ENCODE measurements around the gene KDELR3. TPM values are rescaled to one million over a fixed set of nuclear protein-coding genes. Genes with fewer than 3 reads are reported as not detected.

Gene KDELR3
- total and polyA plus RNA-seq, 12 donors, result 3.7 to 18.0 (median 8.7) TPM

GRCh38 chr22:38471237-38471636 lies 3.3 kb downstream of the KDELR3 start:
- H3K9me3 ChIP-seq (replicated peaks in 1 of 3), result no peaks in the 10 kb centered on the region
- no peaks in the 10 kb centered on the region for H3K36me3 ChIP-seq (replicated peaks in 1 of 2)
- no peak overlapping the region for H3K27ac ChIP-seq
- intact Hi-C loops (cut with DNase I), result no loop called here
- no peak overlapping the region for H3K4me3 ChIP-seq
- peaks cover 0 to 11% of the 10 kb centered on the region in 2 donors for H3K4me1 ChIP-seq (replicated peaks in 1 of 2)
- TF ChIP-seq, protein P1, sequence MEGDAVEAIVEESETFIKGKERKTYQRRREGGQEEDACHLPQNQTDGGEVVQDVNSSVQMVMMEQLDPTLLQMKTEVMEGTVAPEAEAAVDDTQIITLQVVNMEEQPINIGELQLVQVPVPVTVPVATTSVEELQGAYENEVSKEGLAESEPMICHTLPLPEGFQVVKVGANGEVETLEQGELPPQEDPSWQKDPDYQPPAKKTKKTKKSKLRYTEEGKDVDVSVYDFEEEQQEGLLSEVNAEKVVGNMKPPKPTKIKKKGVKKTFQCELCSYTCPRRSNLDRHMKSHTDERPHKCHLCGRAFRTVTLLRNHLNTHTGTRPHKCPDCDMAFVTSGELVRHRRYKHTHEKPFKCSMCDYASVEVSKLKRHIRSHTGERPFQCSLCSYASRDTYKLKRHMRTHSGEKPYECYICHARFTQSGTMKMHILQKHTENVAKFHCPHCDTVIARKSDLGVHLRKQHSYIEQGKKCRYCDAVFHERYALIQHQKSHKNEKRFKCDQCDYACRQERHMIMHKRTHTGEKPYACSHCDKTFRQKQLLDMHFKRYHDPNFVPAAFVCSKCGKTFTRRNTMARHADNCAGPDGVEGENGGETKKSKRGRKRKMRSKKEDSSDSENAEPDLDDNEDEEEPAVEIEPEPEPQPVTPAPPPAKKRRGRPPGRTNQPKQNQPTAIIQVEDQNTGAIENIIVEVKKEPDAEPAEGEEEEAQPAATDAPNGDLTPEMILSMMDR (IDR thresholded peaks at IDR 0.05), result no peak
- TF ChIP-seq POLR2A (IDR thresholded peaks at IDR 0.05), result no peak
- 86 to 90% (median 86%) methylated on average over 6 to 11 of the region's 11 CpGs for WGBS, 4 donors
- no peak for DNase-seq
- peaks cover 3% of the 10 kb centered on the region for H3K27me3 ChIP-seq

DNA sequence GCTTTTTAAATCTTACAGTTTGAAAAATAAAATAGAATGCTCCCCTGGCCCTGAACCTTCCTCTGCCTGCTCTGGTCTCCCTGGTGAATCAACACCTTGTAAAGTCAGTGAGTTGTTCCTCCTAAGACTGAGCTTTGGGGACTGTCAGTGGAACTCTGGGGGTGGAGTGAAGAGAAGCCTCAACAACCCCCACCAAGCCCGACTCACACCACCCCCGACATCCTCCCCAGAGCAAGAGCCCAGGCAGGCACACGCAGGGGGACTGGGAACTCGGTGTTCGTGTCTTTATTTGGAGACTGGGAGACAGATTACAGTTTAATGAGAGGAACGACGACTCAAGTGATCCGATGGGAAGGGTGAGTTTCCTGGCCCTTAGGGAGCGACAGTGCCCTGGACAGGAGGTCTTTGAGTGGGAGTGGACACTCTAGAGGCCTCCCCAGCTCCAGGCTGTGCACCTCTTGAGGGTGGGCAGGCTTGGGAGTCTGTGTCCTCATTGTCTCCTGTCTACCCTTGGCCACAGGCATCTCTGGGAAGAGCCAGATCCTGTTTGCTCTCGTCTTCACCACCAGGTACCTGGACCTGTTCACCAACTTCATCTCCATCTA lies 6.2 kb downstream of the KDELR3 start:
- Histone ChIP-seq H3K4me1 (replicated peaks in 1 of 2) (no peaks in the 10 kb centered on the region), H3K4me3 (no peak overlapping the region), H3K9me3 (replicated peaks in 1 of 3) (no peaks in the 10 kb centered on the region), H3K36me3 (replicated peaks in 1 of 2) (no peaks in the 10 kb centered on the region), H3K27me3 (no peaks in the 10 kb centered on the region), H3K27ac (no peak overlapping the region)
- no peak for TF ChIP-seq POLR2A (IDR thresholded peaks at IDR 0.05)
- TF ChIP-seq, protein P1 (IDR thresholded peaks at IDR 0.05), result no peak
- WGBS, 4 donors, result 63 to 83% (median 75%) methylated on average over 9 to 10 of the region's 10 CpGs
- DNase-seq, result no peak
- intact Hi-C loops (cut with DNase I), result no loop called here

- H3K4me3 ChIP-seq, result no peak overlapping the region
- no peak overlapping the region for H3K27ac ChIP-seq
- 55 to 82% (median 70%) methylated on average over 1 of the region's 1 CpG for WGBS, 4 donors
- H3K9me3 ChIP-seq (replicated peaks in 1 of 3), result no peaks in the 10 kb centered on the region
- no peaks in the 10 kb centered on the region for H3K4me1 ChIP-seq (replicated peaks in 1 of 2)
- intact Hi-C loops (cut with DNase I), result no loop called here
- TF ChIP-seq, protein P1 (IDR thresholded peaks at IDR 0.05), result no peak
- TF ChIP-seq POLR2A (IDR thresholded peaks at IDR 0.05), result no peak
- DNase-seq, result peak in 1 of 7 donors; percentile 38
- no peaks in the 10 kb centered on the region for H3K27me3 ChIP-seq
- peaks cover 0 to 23% of the 10 kb centered on the region in 2 donors for H3K36me3 ChIP-seq (replicated peaks in 1 of 2)
Observed at GRCh38 chr22:38477585-38477984, 9.7 kb downstream of the KDELR3 start.

DNA sequence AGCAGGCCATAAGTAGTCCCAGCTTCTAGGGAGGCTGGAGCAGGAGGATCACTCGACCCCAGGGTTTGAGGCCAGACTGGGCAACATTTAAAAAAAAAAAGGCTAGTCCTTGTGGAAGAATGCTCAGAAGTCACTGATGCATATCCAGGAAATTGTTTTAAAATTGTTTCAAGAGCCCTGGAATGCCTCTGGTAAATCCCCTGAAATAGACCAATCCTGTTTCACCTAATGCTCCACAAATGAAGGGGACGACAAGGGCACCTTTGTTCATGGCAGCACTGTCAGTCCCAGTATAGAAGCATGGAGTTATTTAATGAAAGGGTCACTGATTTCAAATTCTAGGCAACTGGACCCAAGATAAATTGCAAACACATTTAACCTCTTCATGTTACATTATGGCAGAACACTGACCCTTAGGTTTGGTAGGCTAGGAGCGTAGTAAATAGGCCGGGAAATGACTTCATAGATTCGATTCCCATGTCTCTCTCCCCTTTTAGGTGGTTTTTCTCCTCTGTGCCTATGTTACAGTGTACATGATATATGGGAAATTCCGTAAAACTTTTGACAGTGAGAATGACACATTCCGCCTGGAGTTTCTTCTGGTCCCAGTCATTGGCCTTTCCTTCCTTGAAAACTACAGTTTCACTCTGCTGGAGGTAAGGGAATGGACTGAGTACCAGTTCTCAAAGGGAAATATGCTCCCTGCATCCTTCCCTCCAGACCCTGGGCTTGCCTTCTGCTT lies 11.4 kb downstream of the KDELR3 start:
- Histone ChIP-seq H3K4me1 (replicated peaks in 1 of 2) (no peaks in the 10 kb centered on the region), H3K9me3 (replicated peaks in 1 of 3) (no peaks in the 10 kb centered on the region), H3K36me3 (replicated peaks in 1 of 2) (peaks cover 0 to 40% of the 10 kb centered on the region in 2 donors), H3K27me3 (no peaks in the 10 kb centered on the region), H3K27ac (no peak overlapping the region), H3K4me3 (no peak overlapping the region)
- WGBS, 4 donors, result 74 to 81% (median 78%) methylated on average over 7 of the region's 7 CpGs
- intact Hi-C loops (cut with DNase I), result no loop called here
- TF ChIP-seq, protein P1 (IDR thresholded peaks at IDR 0.05), result no peak
- TF ChIP-seq POLR2A (IDR thresholded peaks at IDR 0.05), result no peak
- DNase-seq, result peak in 1 of 7 donors; percentile 9
